Transverse colon (tissue), 4 donors: ENCODE measurements around the gene AGPS. TPM values are rescaled to one million over a fixed set of nuclear protein-coding genes. Genes with fewer than 3 reads are reported as not detected.
"Not testable (repeated sequence)": the region's sequence is repeated elsewhere in the genome, so short reads cannot be mapped to it uniquely, and the experiment has no call there.

Source experiments
- DNase-seq: peaks from one replicate; pipeline ENCODE4 v3.0.0-alpha.2; 2019
- H3K27ac ChIP-seq, 4 donors: fragments of 200-600 bp; sonication (generic); 2 replicates each; pipeline ENCODE4 v1.5.1; 2016 to 2018; ENCODE audit warnings: inconsistent platforms in 4 of 4
- H3K27me3 ChIP-seq: fragments of 200-600 bp; sonication (generic); 2 replicates; pipeline ENCODE4 v1.5.1; 2017; ENCODE audit warnings: inconsistent platforms
- H3K36me3 ChIP-seq, 4 donors: fragments of 200-600 bp; sonication (generic); 2 replicates each; pipeline ENCODE4 v1.5.1; 2017 to 2019; ENCODE audit warnings: inconsistent platforms in 4 of 4
- H3K4me1 ChIP-seq, 4 donors: fragments of 200-600 bp; sonication (generic); 2 replicates each; pipeline ENCODE4 v1.5.1; 2017 to 2020; ENCODE audit warnings: inconsistent platforms in 4 of 4
- H3K4me3 ChIP-seq, 4 donors: fragments of 200-600 bp; sonication (generic); 1 replicate in 1 of 4; 2 replicates in 3 of 4; pipeline versions ENCODE4 v1.5.1 to v1.6.1; 2017 to 2019; ENCODE audit warnings: inconsistent platforms in 4 of 4
- H3K9me3 ChIP-seq, 2 donors: fragments of 200-600 bp; sonication (generic); 2 replicates each; pipeline ENCODE4 v1.5.1; 2017 to 2019; ENCODE audit warnings: inconsistent platforms in 2 of 2
- CTCF ChIP-seq, 5 experiments: fragments of 200-600 bp in 3 of 5; fragments of 450-650 bp in 2 of 5; sonication (generic) in 3 of 5; IDR thresholded peaks; 1 replicate in 2 of 5; 2 replicates in 3 of 5; pipeline ENCODE4 v1.5.1; 2016 to 2017; ENCODE audit warnings: antibody characterized with exemption in 5 of 5, inconsistent platforms in 3 of 5, mild to moderate bottlenecking in 2 of 5, moderate library complexity in 1 of 5
- EP300 ChIP-seq: sonication (generic); formaldehyde crosslinking; IDR thresholded peaks from one replicate; pipeline ENCODE4 v1.6.1; 2017; ENCODE audit warnings: antibody characterized with exemption, low read depth
- POLR2A ChIP-seq: fragments of 450-650 bp; IDR thresholded peaks from one replicate; pipeline ENCODE4 v1.6.1; 2016; ENCODE audit warnings: antibody characterized with exemption, mild to moderate bottlenecking, moderate library complexity
- POLR2AphosphoS5 ChIP-seq, 3 donors: sonication (generic); formaldehyde crosslinking; IDR thresholded peaks; one replicate each; pipeline ENCODE4 v1.6.1; 2016; ENCODE audit warnings: antibody characterized with exemption in 3 of 3
- WGBS, 2 donors: methylation state at CpG; one replicate each; pipeline ENCODE4 v1.1.5; 2018; ENCODE audit warnings: low coverage in 1 of 2; 5-methylcytosine and 5-hydroxymethylcytosine counted together
- in situ Hi-C, 4 donors: fragments of 200-750 bp; cut with MboI; loops; one replicate each; pipeline versions ENCODE4 v1.15.0 to v1.15.1; 2017; ENCODE audit warnings: low sequenced_read_pairs in 3 of 4, low pct_ligation_motif_present in 1 of 4, low pct_unique_long_range_greater_than_20kb in 1 of 4
- intact Hi-C: fragments of 100-400 bp; cut with DNase I; formaldehyde crosslinking; loops from one replicate; pipeline ENCODE4 v1.15.1; 2023; ENCODE audit warnings: low total_unique reads
- total RNA-seq, 4 donors: library from RNA; depleted of rRNA; stranded (reverse); fragments of >200 nt; gene quantifications; one replicate each; pipeline ENCODE4 v1.1.0, GENCODE V29; 2016

Gene AGPS
- total RNA-seq, 4 donors from 2014 or later: 15.0 to 81.6 (median 58.1) TPM

GRCh38 chr2:177484180-177484795, 91.7 kb downstream of the AGPS start:
- Histone ChIP-seq H3K4me3 (no peak overlapping the region), H3K9me3 (no peaks in the 10 kb centered on the region), H3K27me3 (no peaks in the 10 kb centered on the region), H3K27ac (no peak overlapping the region), H3K4me1 (no peaks in the 10 kb centered on the region), H3K36me3 (peaks cover 0 to 5% (median 0%) of the 10 kb centered on the region in 4 donors)
- 93 to 96% methylated on average over 5 to 14 of the region's 14 CpGs for WGBS, 2 donors
- in situ Hi-C loops: loop anchor here in 1 of 4 donors (10.0 to 25.0 kb wide), 2 partner anchors 121 to 228 kb away; no protein-coding TSS in a partner anchor
- TF ChIP-seq CTCF (IDR thresholded peaks at IDR 0.05): no peak
- no peak for TF ChIP-seq EP300
- no peak for TF ChIP-seq POLR2AphosphoS5 (IDR thresholded peaks at IDR 0.05)
- no peak for DNase-seq
- intact Hi-C loops: no loop called here

DNA sequence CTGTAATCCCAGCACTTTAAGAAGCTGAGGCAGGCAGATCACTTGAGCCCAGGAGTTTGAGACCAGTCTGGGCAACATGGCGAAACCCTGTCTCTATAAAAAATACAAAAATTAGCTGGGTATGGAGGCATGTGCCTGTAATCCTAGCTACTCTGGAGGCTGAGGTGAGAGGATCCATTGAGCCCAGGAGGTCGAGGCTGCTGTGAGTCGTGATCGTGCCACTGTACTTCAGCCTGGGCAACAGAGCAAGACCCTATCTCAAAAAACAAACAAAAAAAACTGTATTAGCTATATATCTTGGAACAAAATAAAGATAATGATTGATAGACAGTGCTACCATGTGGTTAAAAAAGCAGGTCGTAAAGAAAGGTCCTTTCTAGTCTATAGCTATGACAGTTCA, 93.1 kb downstream of the AGPS start:
- intact Hi-C loops, H3K4me1 ChIP-seq: not testable (repeated sequence)

DNA sequence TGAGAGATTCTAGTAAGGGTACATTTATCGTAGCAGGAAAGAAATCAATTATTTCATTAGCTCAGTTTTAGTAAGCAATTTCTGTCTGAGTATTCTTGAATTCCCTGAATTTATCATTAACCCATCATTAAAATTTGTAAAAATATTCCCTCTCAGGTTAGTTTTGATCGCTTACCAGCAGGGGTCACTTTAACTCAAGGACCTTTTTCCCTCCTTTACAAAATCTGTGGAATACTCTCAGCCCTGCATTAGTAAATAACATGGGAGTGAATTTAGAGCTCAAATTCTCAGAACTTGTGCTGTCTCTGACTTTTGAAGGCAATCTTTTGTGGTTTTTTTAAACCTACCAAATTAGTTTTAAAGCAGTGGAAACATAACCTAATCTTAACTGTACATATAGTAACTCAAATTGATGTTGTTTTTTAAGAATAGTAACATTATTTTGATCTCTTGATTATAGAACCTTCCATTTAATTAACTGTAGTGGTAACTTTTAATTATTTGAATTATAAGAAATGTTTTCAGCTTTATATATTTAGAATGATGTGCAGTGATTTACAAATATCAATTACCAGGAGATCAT, 97.2 kb downstream of the AGPS start:
- intact Hi-C loops (loop anchor here (10.0 kb wide), 1 partner anchor 115 kb away; no protein-coding TSS in a partner anchor), in situ Hi-C loops (loop anchor here in 1 of 4 donors (10.0 to 25.0 kb wide), 2 partner anchors 115 to 222 kb away; no protein-coding TSS in a partner anchor)
- DNase-seq: no peak
- H3K9me3 ChIP-seq: no peaks in the 10 kb centered on the region
- no peak overlapping the region for H3K27ac ChIP-seq
- no peak overlapping the region for H3K4me3 ChIP-seq
- TF ChIP-seq CTCF (IDR thresholded peaks at IDR 0.05) (peak; percentile 47 to 61 (median 53)), EP300 (no peak)
- H3K36me3 ChIP-seq: peaks cover 0 to 7% (median 0%) of the 10 kb centered on the region in 4 donors
- H3K4me1 ChIP-seq: no peaks in the 10 kb centered on the region
- 52 to 59% methylated on average over 2 of the region's 2 CpGs for WGBS, 2 donors
- no peaks in the 10 kb centered on the region for H3K27me3 ChIP-seq

More for the DNA sequence above, 93.1 kb downstream of the AGPS start:
- not testable (repeated sequence) for H3K27ac ChIP-seq, H3K9me3 ChIP-seq, DNase-seq, H3K36me3 ChIP-seq, H3K27me3 ChIP-seq, H3K4me3 ChIP-seq
- WGBS, 2 donors: 96 to 98% methylated on average over 5 of the region's 5 CpGs
- in situ Hi-C loops: loop anchor here in 1 of 4 donors (10.0 to 25.0 kb wide), 2 partner anchors 119 to 227 kb away; no protein-coding TSS in a partner anchor

GRCh38 chr2:177495945-177496344, 103.4 kb downstream of the AGPS start:
- no peak for TF ChIP-seq CTCF (IDR thresholded peaks at IDR 0.05)
- no peak for TF ChIP-seq POLR2A
- no peak for TF ChIP-seq POLR2AphosphoS5 (IDR thresholded peaks at IDR 0.05)
- no peak for TF ChIP-seq EP300
- H3K4me3 ChIP-seq: no peak overlapping the region
- peaks cover 0 to 7% (median 2%) of the 10 kb centered on the region in 4 donors for H3K36me3 ChIP-seq
- in situ Hi-C loops (loop anchor here in 1 of 4 donors (25.0 kb wide), 1 partner anchor 216 kb away; no protein-coding TSS in a partner anchor), intact Hi-C loops (loop anchor here (10.0 kb wide), 1 partner anchor 109 kb away; no protein-coding TSS in a partner anchor)
- H3K4me1 ChIP-seq: no peaks in the 10 kb centered on the region
- H3K27ac ChIP-seq: no peak overlapping the region
- H3K9me3 ChIP-seq: no peaks in the 10 kb centered on the region
- no peaks in the 10 kb centered on the region for H3K27me3 ChIP-seq
- 92 to 93% methylated on average over 2 of the region's 2 CpGs for WGBS, 2 donors
- no peak for DNase-seq
